Lower leg skin (tissue), 4 donors: Measurements from ENCODE around the gene MAP3K8. TPM values are rescaled to one million over a fixed set of nuclear protein-coding genes. Genes with fewer than 3 reads are reported as not detected.
A peak's percentile ranks its signal among the peaks of the same experiment; 100 is the strongest.
"Not testable (repeated sequence)": the region's sequence is repeated elsewhere in the genome, so short reads cannot be mapped to it uniquely, and the experiment has no call there.

Experiments
- DNase-seq, 2 donors: peaks; one replicate each; pipeline ENCODE4 v3.0.0-alpha.2; 2019; ENCODE audit warnings: low spot score in 2 of 2
- H3K4me3 ChIP-seq: fragments of 200-600 bp; sonication (generic); 2 replicates; pipeline ENCODE4 v1.5.1; 2017; ENCODE audit warnings: mild to moderate bottlenecking, low read depth; ENCODE audit not compliant: poor library complexity, severe bottlenecking
- POLR2A ChIP-seq, 2 donors: fragments of 450-650 bp; IDR thresholded peaks; one replicate each; pipeline ENCODE4 v1.6.1; 2016 to 2017; ENCODE audit warnings: antibody characterized with exemption in 2 of 2, mild to moderate bottlenecking in 1 of 2, moderate library complexity in 1 of 2
- WGBS, 2 donors: methylation state at CpG; one replicate each; pipeline ENCODE4 v1.1.5; 2018; 5-methylcytosine and 5-hydroxymethylcytosine counted together
- intact Hi-C: fragments of 100-400 bp; cut with DNase I; formaldehyde crosslinking; loops from one replicate; pipeline ENCODE4 v1.15.0; 2023; ENCODE audit warnings: low total_unique reads
- total RNA-seq, 4 donors: library from RNA; depleted of rRNA; stranded (reverse); fragments of >200 nt; gene quantifications; one replicate each; pipeline ENCODE4 v1.1.0, GENCODE V29; 2016
- TF ChIP-seq, protein P1 (sequence below), 3 donors: fragments of 450-650 bp; IDR thresholded peaks; one replicate each; pipeline ENCODE4 v1.5.1; 2016; ENCODE audit warnings: antibody characterized with exemption in 3 of 3, mild to moderate bottlenecking in 3 of 3, moderate library complexity in 2 of 3

MAP3K8 gene
- total RNA-seq, 4 donors from 2014 or later, result 27.0 to 41.8 (median 35.5) TPM

DNA sequence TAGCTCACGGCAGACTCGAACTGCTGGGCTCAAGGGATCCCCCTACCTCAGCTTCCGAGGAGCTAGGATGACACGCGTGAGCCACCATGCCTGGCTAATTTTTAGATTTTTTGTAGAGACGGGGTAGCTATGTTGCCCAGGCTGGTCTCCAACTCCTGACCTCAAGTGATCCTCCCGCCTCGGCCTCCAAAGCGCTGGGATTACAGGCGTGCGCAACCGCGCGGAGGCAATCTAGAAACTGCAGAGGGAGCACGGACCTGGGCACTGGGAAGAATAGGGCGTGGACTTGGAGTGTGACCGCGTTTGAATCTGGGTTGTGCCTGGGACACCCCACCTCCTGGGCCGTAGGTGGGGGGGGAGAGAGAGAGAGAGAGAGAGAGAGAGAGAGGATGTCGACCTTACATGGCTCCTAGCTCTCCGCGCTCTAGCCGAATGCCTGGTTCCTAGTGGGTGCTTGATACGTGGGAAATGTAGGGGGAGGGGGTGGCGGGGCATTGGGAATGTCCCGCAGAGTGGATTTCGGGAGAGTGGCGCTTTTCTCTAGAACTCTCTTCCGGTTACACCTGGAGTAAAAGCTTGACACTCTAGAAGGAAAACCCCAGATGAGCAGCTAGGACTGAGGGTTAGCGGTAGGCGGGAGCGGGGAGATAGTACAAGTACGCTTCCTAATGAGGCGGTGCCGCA lies 1.2 kb upstream of the MAP3K8 start:
- peak overlapping the region; percentile 95 for H3K4me3 ChIP-seq
- no peak for DNase-seq
- TF ChIP-seq POLR2A (IDR thresholded peaks at IDR 0.05), result no peak
- TF ChIP-seq, protein P1, sequence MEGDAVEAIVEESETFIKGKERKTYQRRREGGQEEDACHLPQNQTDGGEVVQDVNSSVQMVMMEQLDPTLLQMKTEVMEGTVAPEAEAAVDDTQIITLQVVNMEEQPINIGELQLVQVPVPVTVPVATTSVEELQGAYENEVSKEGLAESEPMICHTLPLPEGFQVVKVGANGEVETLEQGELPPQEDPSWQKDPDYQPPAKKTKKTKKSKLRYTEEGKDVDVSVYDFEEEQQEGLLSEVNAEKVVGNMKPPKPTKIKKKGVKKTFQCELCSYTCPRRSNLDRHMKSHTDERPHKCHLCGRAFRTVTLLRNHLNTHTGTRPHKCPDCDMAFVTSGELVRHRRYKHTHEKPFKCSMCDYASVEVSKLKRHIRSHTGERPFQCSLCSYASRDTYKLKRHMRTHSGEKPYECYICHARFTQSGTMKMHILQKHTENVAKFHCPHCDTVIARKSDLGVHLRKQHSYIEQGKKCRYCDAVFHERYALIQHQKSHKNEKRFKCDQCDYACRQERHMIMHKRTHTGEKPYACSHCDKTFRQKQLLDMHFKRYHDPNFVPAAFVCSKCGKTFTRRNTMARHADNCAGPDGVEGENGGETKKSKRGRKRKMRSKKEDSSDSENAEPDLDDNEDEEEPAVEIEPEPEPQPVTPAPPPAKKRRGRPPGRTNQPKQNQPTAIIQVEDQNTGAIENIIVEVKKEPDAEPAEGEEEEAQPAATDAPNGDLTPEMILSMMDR (IDR thresholded peaks at IDR 0.05), result no peak

DNA sequence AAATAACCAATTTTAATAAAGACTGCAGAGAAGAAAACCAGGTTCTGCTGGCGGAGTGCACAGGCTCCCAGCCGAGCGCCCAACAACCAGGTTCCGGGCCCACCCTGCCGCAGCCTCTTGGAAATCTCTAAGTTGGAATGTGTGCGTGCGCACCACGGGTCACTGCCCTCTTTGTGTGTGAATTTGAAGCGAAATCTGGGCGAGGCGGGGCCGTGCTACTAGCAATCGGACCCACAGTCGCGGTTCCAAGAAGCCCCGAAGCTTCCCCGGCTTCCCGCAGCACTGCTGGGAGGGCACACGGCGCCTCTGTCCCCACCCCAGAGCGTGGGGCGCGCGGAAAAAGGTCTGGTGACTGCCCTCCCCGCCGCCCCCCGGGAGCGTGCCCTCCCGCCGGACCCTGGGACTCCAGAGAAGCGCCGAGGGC lies 666 bp upstream of the MAP3K8 start:
- H3K4me3 ChIP-seq, result peak overlapping the region; percentile 95
- TF ChIP-seq, protein P1 (IDR thresholded peaks at IDR 0.05), result no peak
- 0 to 1% methylated on average over 24 to 30 of the region's 32 CpGs for WGBS, 2 donors
- intact Hi-C loops, result no loop called here
- peak; percentile 81 to 97 for DNase-seq

More for the DNA sequence above, 1.2 kb upstream of the MAP3K8 start:
- WGBS, 2 donors, result 28 to 45% methylated on average over 31 to 35 of the region's 35 CpGs
- intact Hi-C loops, result no loop called here

DNA sequence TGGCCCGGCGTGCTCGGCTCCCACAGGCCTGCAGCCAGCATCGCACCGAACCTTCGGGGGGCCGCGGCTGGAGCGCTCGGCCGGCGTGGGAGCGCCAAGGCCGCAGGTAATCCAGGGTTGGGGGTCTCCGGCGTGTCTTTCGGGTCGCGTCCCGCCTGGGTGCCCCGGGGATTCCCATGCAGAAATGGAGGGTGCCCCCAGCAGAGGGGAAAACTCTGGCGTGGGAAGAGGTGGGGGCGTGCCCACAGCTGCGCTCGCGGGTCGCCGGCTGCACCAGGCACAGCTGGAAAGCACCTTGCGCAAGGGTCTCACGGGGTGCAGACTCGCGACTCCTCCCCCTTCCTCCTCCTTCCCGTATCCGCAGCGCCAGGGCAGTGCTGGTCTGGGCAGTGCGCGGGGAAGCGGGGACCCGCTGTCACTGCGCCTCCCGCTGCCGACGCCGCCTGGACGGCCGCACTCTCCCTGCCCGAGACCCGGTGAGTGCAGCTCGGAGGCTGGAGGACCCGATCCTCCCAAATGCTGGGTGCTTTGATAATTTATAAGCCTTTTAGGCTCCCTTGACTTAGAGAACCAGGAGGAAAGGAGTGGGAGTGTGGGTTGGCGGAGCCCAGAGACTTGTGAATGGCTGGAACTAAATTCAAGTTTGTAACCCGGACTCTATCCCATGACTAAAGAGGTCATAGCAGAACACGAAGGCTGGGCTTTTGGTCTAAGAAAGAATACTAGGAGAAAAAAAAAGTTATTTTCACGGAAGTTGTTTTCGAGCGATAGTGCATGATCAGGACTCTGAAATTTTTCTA lies 489 bp downstream of the MAP3K8 start:
- DNase-seq, result peak; percentile 92 to 98
- 0% methylated on average over 13 to 33 of the region's 56 CpGs for WGBS, 2 donors
- intact Hi-C loops, result no loop called here

DNA sequence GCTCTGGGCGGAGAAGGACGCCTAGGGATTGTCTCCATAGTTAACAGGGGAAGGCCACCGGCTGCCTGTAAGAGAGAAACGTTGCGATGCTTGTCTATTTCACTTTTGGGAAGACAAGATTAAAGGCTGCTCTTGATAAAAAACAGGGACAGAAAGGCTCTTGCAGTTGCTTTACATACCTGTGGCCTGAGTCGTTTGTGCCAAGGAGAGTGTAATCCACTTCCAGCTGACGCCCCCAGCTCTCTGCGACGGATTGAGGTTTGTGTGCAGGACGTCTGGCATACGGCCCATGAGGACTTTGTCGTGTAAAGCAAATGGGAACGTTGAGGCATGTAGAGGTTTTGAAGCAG lies 1.1 kb downstream of the MAP3K8 start:
- intact Hi-C loops, result no loop called here
- WGBS, 2 donors, result 2% methylated on average over 13 of the region's 13 CpGs
- no peak for TF ChIP-seq POLR2A (IDR thresholded peaks at IDR 0.05)
- TF ChIP-seq, protein P1 (IDR thresholded peaks at IDR 0.05), result no peak
- H3K4me3 ChIP-seq, result peak overlapping the region; percentile 95
- peak; percentile 50 to 89 for DNase-seq

More for the DNA sequence above, 489 bp downstream of the MAP3K8 start:
- TF ChIP-seq POLR2A (IDR thresholded peaks at IDR 0.05), result peak in 1 of 2 donors; percentile 90
- TF ChIP-seq, protein P1 (IDR thresholded peaks at IDR 0.05), result no peak
- H3K4me3 ChIP-seq, result peak overlapping the region; percentile 95

DNA sequence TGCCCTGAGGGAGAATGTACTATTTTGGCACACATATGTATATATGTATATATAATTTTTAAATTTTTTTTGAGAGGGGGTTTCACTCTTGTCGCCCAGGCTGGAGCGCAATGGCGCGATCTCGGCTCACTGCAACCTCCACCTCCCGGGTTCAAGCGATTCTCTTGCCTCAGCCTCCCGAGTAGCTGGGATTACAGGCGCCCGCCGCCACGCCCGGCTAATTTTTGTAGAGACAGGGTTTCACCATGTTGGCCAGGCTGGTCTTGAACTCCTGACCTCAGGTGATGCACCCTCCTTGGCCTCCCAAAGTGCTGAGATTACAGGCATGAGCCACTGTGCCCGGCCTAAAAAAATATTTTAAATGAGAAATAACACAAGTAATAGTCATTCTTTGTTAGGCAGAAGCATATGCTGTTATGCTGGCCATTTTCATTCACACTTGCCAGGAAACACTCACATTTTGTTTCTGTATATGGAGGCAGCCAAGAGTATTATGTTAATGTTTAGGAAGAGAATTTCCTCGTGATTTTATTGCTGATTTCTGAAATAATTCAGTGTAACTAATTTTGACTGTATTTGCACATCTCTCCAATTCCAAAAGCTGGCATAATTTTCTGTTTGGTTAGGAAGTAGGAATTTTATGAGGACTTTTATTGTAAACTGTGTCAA lies 1.6 kb downstream of the MAP3K8 start:
- intact Hi-C loops, result not testable (repeated sequence)
- 66 to 73% methylated on average over 15 of the region's 15 CpGs for WGBS, 2 donors
- H3K4me3 ChIP-seq, result peak overlapping the region; percentile 95

DNA sequence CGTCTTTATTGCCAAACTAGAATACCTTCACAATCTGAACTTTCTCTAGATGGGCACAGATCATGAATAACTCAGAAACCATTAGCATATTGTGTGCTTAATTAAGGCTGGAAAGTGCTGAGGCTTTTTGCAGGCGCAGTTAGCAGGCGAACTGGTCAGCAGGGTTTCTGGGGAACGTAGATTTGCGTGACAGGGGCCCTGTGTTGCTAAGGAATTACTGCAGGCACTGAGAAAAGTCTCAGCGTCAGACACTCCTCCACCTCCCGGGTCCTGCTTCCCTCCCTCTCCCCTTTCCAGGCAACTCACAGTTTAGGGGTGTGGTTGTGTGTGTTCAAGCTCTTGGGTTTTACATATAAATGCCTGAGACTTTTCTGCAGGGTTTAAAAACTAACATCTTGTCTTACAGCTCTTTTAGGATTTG lies 2.2 kb downstream of the MAP3K8 start:
- no peak for TF ChIP-seq POLR2A (IDR thresholded peaks at IDR 0.05)
- TF ChIP-seq, protein P1 (IDR thresholded peaks at IDR 0.05), result no peak
- intact Hi-C loops, result no loop called here
- no peak for DNase-seq
- no peak overlapping the region for H3K4me3 ChIP-seq
- 11 to 13% methylated on average over 7 of the region's 7 CpGs for WGBS, 2 donors

More for the DNA sequence above, 1.6 kb downstream of the MAP3K8 start:
- not testable (repeated sequence) for DNase-seq
